Heart right ventricle (tissue), 16 donors: Measurements from ENCODE around the gene FASN. TPM values are rescaled to one million over a fixed set of nuclear protein-coding genes. Genes with fewer than 3 reads are reported as not detected.

Experiments used
- ATAC-seq, 8 donors: fragments of 200-7000 bp; cut with Tn5 transposase; one replicate each; pipeline ENCODE4 v1.9.1; 2020; ENCODE audit warnings: mild to moderate bottlenecking in 8 of 8, moderate library complexity in 8 of 8, moderate number of reproducible peaks in 1 of 8
- DNase-seq, 2 donors: peaks; one replicate each; pipeline ENCODE4 v3.0.0-alpha.2; 2020
- H3K27ac ChIP-seq, 10 donors: fragments of 200-600 bp; sonication (generic) in 2 of 10; one replicate each; pipeline versions ENCODE4 v1.5.0 to v1.8.0; 2020 to 2022; ENCODE audit warnings: mild to moderate bottlenecking in 3 of 10
- H3K27me3 ChIP-seq, 7 donors: fragments of 200-600 bp; one replicate each; pipeline ENCODE4 v1.8.0; 2021 to 2022; ENCODE audit warnings: mild to moderate bottlenecking in 2 of 7
- H3K36me3 ChIP-seq, 9 donors: fragments of 200-600 bp; sonication (generic) in 1 of 9; one replicate each; pipeline versions ENCODE4 v1.5.0 to v1.8.0; 2020 to 2022; ENCODE audit warnings: mild to moderate bottlenecking in 2 of 9
- H3K4me1 ChIP-seq, 9 donors: fragments of 200-600 bp; sonication (generic) in 1 of 9; one replicate each; pipeline versions ENCODE4 v1.5.0 to v1.8.0; 2020 to 2022; ENCODE audit warnings: mild to moderate bottlenecking in 4 of 9
- H3K4me3 ChIP-seq, 10 donors: fragments of 200-600 bp; sonication (generic) in 2 of 10; one replicate each; pipeline versions ENCODE4 v1.5.0 to v1.8.0; 2020 to 2022; ENCODE audit warnings: mild to moderate bottlenecking in 7 of 10, moderate library complexity in 2 of 10
- H3K9me3 ChIP-seq, 11 donors: fragments of 200-600 bp in 10 of 11; sonication (generic) in 2 of 11; one replicate each; pipeline versions ENCODE4 v1.5.0 to v1.8.0; 2013 to 2022; ENCODE audit warnings: mild to moderate bottlenecking in 2 of 11, control low read depth in 1 of 11, moderate library complexity in 1 of 11
- WGBS, 2 donors: extraction: QIAGEN DNeasy Blood & Tissue Kit; methylation state at CpG; one replicate each; pipeline ENCODE4 v1.1.7; 2013; ENCODE audit warnings: inconsistent platforms in 1 of 2; 5-methylcytosine and 5-hydroxymethylcytosine counted together
- intact Hi-C, 10 donors: fragments of 100-400 bp; cut with DNase I; formaldehyde crosslinking; loops; one replicate each; pipeline versions ENCODE4 v1.11.1 to v1.14.2; 2022
- polyA plus RNA-seq, 2 donors: library from polyadenylated mRNA; stranded (reverse); fragments of 200-250 nt; gene quantifications; one replicate each; pipeline ENCODE4 v1.2.3, GENCODE V29; 2013
- total RNA-seq, 10 donors: library from RNA; stranded (reverse); fragmentation: NEBNext Ultra II Directional in 3 of 10; extraction: Animal tissue kit (Norgen Biotek cat#: 25700) in 3 of 10; gene quantifications; one replicate each; pipeline versions ENCODE4 v1.2.1 to v1.2.4, GENCODE V29; 2021 to 2023
- TF ChIP-seq, protein P1 (sequence below), 9 donors: fragments of 200-600 bp; sonication (generic) in 2 of 9; IDR thresholded peaks; one replicate each; pipeline versions ENCODE4 v1.5.0 to v1.8.0; 2021 to 2022; ENCODE audit warnings: antibody characterized with exemption in 9 of 9, mild to moderate bottlenecking in 5 of 9, moderate library complexity in 1 of 9
- donor health status: Arrhythmogenic right ventricular cardiomyopathy.
- donor health status: ischemic (EF 13 %, LVEDD 7.1; RV severe dilation, severe dysfunction).
- donor health status: healthy with polysubstance abuse.
- donor health status: DM: no; HTN: yes; CAD: no.
- donor health status: DM: no; HTN: no; CAD: no.
- donor health status: ischemic (EF 25% LVEDD 6.9; RV normal size, moderate dysfunction).
- donor health status: ischemic (EF 25% LVEDD 5.7; RV mildly dilated, moderate dysfunction).
- donor health status: healthy.
- donor health status: DM: yes; HTN: yes; CAD: no.
- donor health status: Ischemic cardiomyopathy.
- donor health status: ischemic (EF 35%, LVEDD 5.7; RV mildly dilated, moderate dysfunction).
- donor health status: nonischemic (EF 11% LVEDD 7.7; RV severe dilation, severe dysfunction).
- donor health status: DM: yes; HTN: yes; CAD: no.
- donor health status: PGD.
- donor health status: ischemic (EF 29% LVEDD 5.4; RV normal size, mild dysfunction).
- donor health status: nonischemic (EF 23%, LVEDD 6.1; RV moderate dilation, normal function).

Gene FASN
- total and polyA plus RNA-seq, 12 donors = 9.0 to 62.4 (median 20.4) TPM

DNA sequence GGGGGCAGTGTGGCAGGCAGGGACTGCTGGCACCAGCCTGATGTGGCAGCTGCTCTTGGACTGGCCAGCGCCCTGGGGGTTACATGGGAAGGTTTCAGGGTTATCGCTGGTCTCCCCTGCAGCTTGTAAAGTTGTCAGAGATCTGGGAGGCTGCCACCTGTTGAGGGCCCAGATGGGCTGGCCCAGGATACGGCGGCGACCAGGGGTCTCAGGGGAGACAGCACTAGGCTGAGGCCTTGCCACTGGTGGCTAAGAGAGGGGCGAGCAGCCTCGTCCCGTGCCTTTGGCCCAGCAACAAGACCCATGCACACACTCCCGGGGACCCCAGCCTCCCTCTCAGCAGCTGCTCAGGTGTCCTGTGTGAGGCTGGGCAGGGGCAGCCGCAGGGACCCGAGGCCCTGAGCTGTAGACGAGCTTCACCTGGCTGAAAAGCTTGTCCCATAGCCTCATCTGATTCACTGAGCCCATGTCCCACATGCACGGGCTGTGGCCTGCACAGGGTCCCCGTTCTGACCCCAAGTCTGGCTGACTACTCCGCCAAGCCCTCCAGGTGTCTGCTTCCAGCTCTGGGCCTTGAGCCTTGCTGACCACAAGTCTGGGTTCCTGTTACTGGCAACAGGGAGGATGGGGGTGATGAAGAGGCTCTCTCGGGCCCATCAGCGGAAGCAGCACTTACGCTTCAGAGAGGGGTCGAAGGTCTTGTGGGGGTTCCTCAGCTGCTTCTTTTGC is 38.6 kb downstream of the FASN start:
- H3K9me3 ChIP-seq = no peaks in the 10 kb centered on the region
- DNase-seq = no peak
- 76 to 77% methylated on average over 19 of the region's 19 CpGs for WGBS, 2 donors
- ATAC-seq = no peak
- no peak overlapping the region for H3K27ac ChIP-seq
- intact Hi-C loops = no loop called here
- no peak overlapping the region for H3K4me3 ChIP-seq
- H3K36me3 ChIP-seq = peaks cover 3 to 97% (median 30%) of the 10 kb centered on the region in 9 donors
- TF ChIP-seq, protein P1, sequence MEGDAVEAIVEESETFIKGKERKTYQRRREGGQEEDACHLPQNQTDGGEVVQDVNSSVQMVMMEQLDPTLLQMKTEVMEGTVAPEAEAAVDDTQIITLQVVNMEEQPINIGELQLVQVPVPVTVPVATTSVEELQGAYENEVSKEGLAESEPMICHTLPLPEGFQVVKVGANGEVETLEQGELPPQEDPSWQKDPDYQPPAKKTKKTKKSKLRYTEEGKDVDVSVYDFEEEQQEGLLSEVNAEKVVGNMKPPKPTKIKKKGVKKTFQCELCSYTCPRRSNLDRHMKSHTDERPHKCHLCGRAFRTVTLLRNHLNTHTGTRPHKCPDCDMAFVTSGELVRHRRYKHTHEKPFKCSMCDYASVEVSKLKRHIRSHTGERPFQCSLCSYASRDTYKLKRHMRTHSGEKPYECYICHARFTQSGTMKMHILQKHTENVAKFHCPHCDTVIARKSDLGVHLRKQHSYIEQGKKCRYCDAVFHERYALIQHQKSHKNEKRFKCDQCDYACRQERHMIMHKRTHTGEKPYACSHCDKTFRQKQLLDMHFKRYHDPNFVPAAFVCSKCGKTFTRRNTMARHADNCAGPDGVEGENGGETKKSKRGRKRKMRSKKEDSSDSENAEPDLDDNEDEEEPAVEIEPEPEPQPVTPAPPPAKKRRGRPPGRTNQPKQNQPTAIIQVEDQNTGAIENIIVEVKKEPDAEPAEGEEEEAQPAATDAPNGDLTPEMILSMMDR (IDR thresholded peaks at IDR 0.05) = no peak
- no peaks in the 10 kb centered on the region for H3K27me3 ChIP-seq
- peaks cover 4 to 12% (median 7%) of the 10 kb centered on the region in 9 donors for H3K4me1 ChIP-seq

DNA sequence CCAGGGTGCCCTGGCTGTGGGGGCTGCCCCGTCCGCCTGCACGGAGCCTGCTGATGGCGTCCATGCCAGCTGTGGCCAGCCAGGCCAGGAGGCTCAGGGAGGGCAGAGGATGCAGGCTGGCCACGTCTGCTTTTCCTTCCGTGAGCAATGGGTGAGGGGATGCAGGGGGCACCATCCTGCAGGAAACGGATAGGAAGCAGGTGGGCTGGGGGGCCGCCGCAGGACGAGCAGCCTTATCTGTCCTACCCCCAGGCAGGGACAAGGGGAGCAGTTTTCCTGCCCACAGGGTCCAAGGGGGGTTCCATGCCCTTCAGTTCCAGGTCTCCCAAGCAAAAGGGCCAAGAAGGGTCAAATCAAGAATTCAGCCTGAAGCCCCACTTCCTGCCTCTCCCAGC is 39.2 kb downstream of the FASN start:
- Histone ChIP-seq H3K9me3 (no peaks in the 10 kb centered on the region), H3K36me3 (peaks cover 3 to 97% (median 32%) of the 10 kb centered on the region in 9 donors), H3K27me3 (no peaks in the 10 kb centered on the region), H3K4me1 (peaks cover 0 to 8% (median 1%) of the 10 kb centered on the region in 9 donors), H3K27ac (no peak overlapping the region), H3K4me3 (no peak overlapping the region)
- TF ChIP-seq, protein P1 (IDR thresholded peaks at IDR 0.05) = no peak
- intact Hi-C loops = no loop called here
- no peak for DNase-seq
- ATAC-seq = no peak
- 78 to 82% methylated on average over 10 of the region's 10 CpGs for WGBS, 2 donors

DNA sequence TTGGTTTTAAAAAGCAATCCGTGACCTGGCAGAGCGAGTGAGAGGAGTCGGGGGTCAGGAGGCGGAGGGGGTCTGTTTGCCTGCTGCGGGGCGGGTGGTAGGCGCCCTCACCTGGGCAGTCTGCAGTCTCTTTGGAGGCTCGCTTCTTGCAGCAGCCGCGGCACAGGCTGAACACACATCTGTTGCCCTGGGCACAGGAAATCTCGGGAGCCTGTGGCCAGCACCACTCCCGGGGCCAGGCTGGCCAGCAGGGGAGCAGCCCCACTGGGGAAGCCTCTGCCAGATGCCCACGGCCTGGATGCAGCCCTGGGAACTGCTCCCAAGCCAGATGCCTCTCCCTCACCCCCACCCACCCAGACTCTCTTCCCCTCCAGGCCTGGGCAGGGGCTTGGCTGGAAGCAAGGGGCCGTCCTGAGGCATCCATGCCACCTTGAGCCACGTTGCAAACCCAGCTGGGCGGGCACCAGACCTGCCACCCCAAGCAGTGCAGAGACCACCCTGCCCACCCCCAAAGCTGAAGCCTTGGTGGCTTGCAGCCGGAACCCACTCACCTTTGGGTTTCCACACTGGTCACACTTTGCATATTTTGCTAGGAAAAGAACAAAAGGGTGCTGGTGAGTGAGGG is 39.7 kb downstream of the FASN start:
- peaks cover 0 to 8% (median 4%) of the 10 kb centered on the region in 9 donors for H3K4me1 ChIP-seq
- TF ChIP-seq, protein P1 (IDR thresholded peaks at IDR 0.05) = no peak
- ATAC-seq (no peak), DNase-seq (peak in 1 of 2 donors; percentile 6)
- no peak overlapping the region for H3K27ac ChIP-seq
- H3K4me3 ChIP-seq = no peak overlapping the region
- peaks cover 3 to 98% (median 35%) of the 10 kb centered on the region in 9 donors for H3K36me3 ChIP-seq
- no peaks in the 10 kb centered on the region for H3K9me3 ChIP-seq
- intact Hi-C loops = no loop called here
- no peaks in the 10 kb centered on the region for H3K27me3 ChIP-seq
- 77 to 80% methylated on average over 17 of the region's 17 CpGs for WGBS, 2 donors

DNA sequence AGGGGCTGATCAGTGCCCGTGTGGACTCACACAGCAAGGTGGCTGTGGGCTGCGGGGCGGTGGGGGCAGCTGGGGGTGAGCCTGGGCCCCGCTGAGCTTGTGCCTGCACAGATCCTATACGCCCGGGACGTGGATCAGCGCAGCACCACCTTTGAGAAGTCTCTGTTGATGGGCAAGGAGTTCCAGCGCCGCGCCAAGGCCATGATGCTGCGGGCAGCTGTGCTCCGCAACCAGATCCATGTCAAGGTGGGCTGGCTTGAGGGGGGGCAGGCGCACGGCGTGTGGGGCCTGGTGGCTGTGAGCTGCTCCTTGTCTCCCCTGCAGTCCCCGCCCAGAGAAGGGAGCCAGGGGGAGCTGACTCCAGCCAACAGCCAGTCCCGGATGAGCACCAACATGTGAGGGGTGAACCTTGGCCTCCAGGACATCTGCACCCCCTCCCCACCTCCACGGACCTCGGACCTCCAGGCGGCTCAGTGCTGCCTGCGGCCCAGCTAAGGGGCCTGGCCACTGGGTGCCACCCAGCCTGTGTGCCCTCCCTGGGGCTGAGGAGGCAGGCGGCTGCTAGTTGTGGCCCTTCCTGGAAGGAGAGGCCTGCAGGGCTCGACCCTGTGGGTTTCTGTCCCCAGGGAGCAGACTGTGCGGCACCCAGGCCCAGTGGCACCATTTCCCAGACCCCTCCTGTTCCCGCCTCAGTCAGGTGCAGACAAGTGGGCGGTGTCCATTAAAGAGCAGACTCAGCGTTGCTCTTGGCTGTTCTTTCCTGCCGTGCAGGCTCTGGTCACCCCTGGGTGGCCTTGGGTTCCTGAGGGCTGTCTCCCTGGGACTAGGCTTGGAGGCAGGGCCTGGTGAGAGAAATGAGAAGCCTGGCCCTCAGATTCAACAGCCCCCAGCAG is 41.1 kb downstream of the FASN start:
- intact Hi-C loops = no loop called here
- no peak overlapping the region for H3K27ac ChIP-seq
- H3K4me1 ChIP-seq = peaks cover 8 to 19% (median 16%) of the 10 kb centered on the region in 9 donors
- no peaks in the 10 kb centered on the region for H3K27me3 ChIP-seq
- TF ChIP-seq, protein P1 (IDR thresholded peaks at IDR 0.05) = no peak
- ATAC-seq (no peak), DNase-seq (no peak)
- H3K36me3 ChIP-seq = peaks cover 3 to 88% (median 35%) of the 10 kb centered on the region in 9 donors
- no peaks in the 10 kb centered on the region for H3K9me3 ChIP-seq
- 82 to 84% methylated on average over 28 to 29 of the region's 29 CpGs for WGBS, 2 donors
- H3K4me3 ChIP-seq = no peak overlapping the region
